Measurements from ENCODE around the gene SAMD14.

The SAMD14 gene

DNA sequence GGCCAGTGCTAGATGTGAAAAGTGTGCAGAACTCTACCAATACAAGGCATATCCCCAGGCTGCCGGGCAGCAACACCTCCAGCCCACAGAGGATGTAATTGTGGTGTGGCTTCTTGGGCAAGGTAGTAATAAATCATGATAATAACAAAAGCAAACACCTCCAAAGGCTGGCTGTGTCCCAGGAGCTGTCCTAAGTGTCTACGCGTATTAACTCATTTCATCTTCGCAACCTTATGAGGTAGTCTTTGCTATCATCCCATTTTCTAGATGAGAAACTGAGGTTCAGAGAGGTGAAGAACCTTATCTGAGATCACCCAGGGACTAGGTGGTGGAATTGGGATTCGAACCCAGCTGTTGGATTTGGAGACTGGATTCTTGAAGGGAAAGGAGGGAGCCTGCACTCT, 29.5 kb downstream of the SAMD14 start:
- peak; percentile 26 for FAIRE-seq
- no peak for DNase-seq (ENCODE audit: insufficient read length, low spot score)

DNA sequence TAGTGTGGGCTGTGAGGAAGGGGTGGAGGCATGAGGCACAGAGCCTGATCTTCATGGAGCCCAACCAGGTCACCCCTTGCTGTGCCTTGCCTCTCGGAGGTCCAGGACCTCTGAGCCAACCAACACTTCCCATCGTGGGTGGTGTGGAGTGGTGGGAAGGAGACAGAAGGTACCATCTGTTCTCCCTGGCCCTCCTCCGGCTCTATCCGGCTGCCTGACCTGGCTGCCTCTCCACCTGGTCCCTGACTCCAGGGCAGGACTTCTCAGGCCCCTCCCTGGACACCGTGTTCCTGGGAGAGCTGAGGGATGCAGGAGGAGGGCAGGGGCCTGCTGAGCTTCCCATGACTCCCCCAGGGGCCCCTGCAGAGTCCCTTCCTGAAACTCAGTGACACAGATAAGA, 31.0 kb downstream of the SAMD14 start:
- no peak for TF ChIP-seq POLR2AphosphoS5 (IDR thresholded peaks at IDR 0.05; ENCODE audit: low read depth, low read length)
- no peak for TF ChIP-seq SPI1 (IDR thresholded peaks at IDR 0.05; ENCODE audit: low read depth, low read length)
- no peak for TF ChIP-seq PAX5 (IDR thresholded peaks at IDR 0.05; ENCODE audit: insufficient read depth, low read length, severe bottlenecking)
- no peak for TF ChIP-seq TAF1 (IDR thresholded peaks at IDR 0.05; ENCODE audit: low read depth, low read length)
- TF ChIP-seq POLR2A (IDR thresholded peaks at IDR 0.05; ENCODE audit: low read depth, low read length): no peak
- TF ChIP-seq POU2F2 (IDR thresholded peaks at IDR 0.05; ENCODE audit: low read depth, low read length): no peak
- DNase-seq (ENCODE audit: insufficient read length, low spot score): no peak
- no peak for FAIRE-seq

More for the DNA sequence above, 29.5 kb downstream of the SAMD14 start:
- no peak for TF ChIP-seq PAX5 (IDR thresholded peaks at IDR 0.05; ENCODE audit: insufficient read depth, low read length, severe bottlenecking)
- TF ChIP-seq TAF1 (IDR thresholded peaks at IDR 0.05; ENCODE audit: low read depth, low read length): no peak
- TF ChIP-seq SPI1 (IDR thresholded peaks at IDR 0.05; ENCODE audit: low read depth, low read length): no peak
- no peak for TF ChIP-seq POLR2AphosphoS5 (IDR thresholded peaks at IDR 0.05; ENCODE audit: low read depth, low read length)
- TF ChIP-seq POU2F2 (IDR thresholded peaks at IDR 0.05; ENCODE audit: low read depth, low read length): no peak
- no peak for TF ChIP-seq POLR2A (IDR thresholded peaks at IDR 0.05; ENCODE audit: low read depth, low read length)

DNA sequence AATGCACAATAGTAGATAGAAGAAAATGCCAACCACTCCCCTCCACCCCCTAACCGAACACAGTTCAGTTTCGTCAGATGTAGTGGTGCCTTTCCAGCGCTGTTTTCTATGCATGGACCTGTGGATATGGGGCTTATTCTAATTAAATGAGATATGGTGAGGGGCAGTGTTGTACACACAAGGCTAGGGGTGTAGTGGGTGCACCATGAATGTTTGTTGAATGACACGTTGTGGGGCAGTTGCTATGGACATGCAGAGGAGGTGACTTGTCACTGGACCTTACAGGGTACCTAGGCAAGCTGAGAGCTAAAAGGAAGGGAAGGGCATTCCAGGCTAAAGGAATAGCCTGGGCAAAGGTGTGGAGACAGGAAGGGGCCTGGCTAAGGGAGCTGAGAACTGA, 31.4 kb downstream of the SAMD14 start:
- FAIRE-seq: no peak
- DNase-seq (ENCODE audit: insufficient read length, low spot score): no peak
- no peak for TF ChIP-seq POU2F2 (IDR thresholded peaks at IDR 0.05; ENCODE audit: low read depth, low read length)
- no peak for TF ChIP-seq SPI1 (IDR thresholded peaks at IDR 0.05; ENCODE audit: low read depth, low read length)
- TF ChIP-seq TAF1 (IDR thresholded peaks at IDR 0.05; ENCODE audit: low read depth, low read length): no peak
- TF ChIP-seq PAX5 (IDR thresholded peaks at IDR 0.05; ENCODE audit: insufficient read depth, low read length, severe bottlenecking): no peak
- TF ChIP-seq POLR2AphosphoS5 (IDR thresholded peaks at IDR 0.05; ENCODE audit: low read depth, low read length): no peak
- no peak for TF ChIP-seq POLR2A (IDR thresholded peaks at IDR 0.05; ENCODE audit: low read depth, low read length)

DNA sequence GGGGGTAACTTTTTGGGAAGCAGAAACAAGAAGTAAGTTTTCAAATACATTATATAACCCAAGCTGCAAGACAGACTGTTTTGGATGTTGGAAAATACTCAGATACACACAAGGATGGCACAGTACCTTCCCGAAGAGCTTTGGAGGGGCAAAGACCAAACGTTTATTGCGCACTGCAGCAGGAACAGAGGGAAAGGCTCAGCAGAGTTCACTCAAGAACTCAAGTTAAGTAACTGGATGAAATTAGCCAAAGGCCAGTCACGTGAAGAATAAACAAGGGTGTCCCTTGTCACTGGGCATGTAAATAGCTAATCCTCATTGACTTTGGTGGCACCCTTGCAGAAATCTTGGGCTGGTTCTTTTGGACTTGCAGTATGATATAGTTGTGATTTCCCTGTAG, 32.0 kb downstream of the SAMD14 start:
- FAIRE-seq (no peak), DNase-seq (ENCODE audit: insufficient read length, low spot score) (no peak)
- TF ChIP-seq POLR2AphosphoS5 (IDR thresholded peaks at IDR 0.05; ENCODE audit: low read depth, low read length) (no peak), TAF1 (IDR thresholded peaks at IDR 0.05; ENCODE audit: low read depth, low read length) (no peak), POLR2A (IDR thresholded peaks at IDR 0.05; ENCODE audit: low read depth, low read length) (no peak), POU2F2 (IDR thresholded peaks at IDR 0.05; ENCODE audit: low read depth, low read length) (no peak), PAX5 (IDR thresholded peaks at IDR 0.05; ENCODE audit: insufficient read depth, low read length, severe bottlenecking) (no peak), SPI1 (IDR thresholded peaks at IDR 0.05; ENCODE audit: low read depth, low read length) (no peak)

DNA sequence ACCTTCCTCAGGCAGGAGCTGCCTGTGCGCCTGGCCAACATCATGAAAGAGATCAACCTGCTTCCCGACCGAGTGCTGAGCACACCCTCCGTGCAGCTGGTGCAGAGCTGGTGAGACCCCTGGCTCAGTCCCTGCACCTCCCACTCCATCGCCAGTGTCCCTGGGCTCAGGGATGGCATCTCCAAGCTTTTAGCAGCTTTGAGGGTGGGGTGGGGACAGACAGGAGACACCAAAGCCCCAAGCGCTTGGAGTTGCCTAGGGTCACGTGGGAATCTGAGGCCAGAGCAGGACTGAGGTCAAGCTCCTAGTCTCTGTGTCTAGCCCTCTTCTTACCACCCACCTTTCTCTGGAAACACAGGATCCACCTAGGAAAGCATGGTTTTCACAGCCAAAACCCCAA, 32.5 kb downstream of the SAMD14 start:
- DNase-seq (ENCODE audit: insufficient read length, low spot score): no peak
- no peak for TF ChIP-seq POLR2AphosphoS5 (IDR thresholded peaks at IDR 0.05; ENCODE audit: low read depth, low read length)
- TF ChIP-seq TAF1 (IDR thresholded peaks at IDR 0.05; ENCODE audit: low read depth, low read length): no peak
- TF ChIP-seq POU2F2 (IDR thresholded peaks at IDR 0.05; ENCODE audit: low read depth, low read length): no peak
- TF ChIP-seq PAX5 (IDR thresholded peaks at IDR 0.05; ENCODE audit: insufficient read depth, low read length, severe bottlenecking): no peak
- no peak for TF ChIP-seq POLR2A (IDR thresholded peaks at IDR 0.05; ENCODE audit: low read depth, low read length)
- no peak for TF ChIP-seq SPI1 (IDR thresholded peaks at IDR 0.05; ENCODE audit: low read depth, low read length)
- FAIRE-seq: no peak

DNA sequence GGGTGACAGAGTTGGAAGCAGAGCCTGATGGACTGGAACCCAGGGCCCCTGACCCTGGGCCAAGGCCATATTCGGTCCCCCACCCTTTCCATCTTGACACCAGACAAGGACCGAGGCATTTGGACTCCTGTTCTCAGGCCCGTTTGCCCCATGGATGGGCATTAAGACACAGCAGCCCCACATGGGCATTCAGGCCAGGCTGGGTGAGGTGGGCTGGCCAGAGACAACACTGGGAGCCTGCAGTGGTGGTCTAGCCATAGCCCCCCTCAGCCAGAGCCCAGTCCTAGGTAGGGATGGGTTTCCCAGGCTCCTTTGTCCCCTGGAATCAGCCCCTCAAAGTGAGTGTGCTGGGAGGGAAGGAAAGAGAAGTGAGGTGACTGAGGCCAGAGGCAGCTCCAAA, 33.2 kb downstream of the SAMD14 start:
- FAIRE-seq (no peak), DNase-seq (ENCODE audit: insufficient read length, low spot score) (no peak)
- no peak for TF ChIP-seq POU2F2 (IDR thresholded peaks at IDR 0.05; ENCODE audit: low read depth, low read length)
- no peak for TF ChIP-seq TAF1 (IDR thresholded peaks at IDR 0.05; ENCODE audit: low read depth, low read length)
- no peak for TF ChIP-seq PAX5 (IDR thresholded peaks at IDR 0.05; ENCODE audit: insufficient read depth, low read length, severe bottlenecking)
- no peak for TF ChIP-seq POLR2AphosphoS5 (IDR thresholded peaks at IDR 0.05; ENCODE audit: low read depth, low read length)
- no peak for TF ChIP-seq SPI1 (IDR thresholded peaks at IDR 0.05; ENCODE audit: low read depth, low read length)
- no peak for TF ChIP-seq POLR2A (IDR thresholded peaks at IDR 0.05; ENCODE audit: low read depth, low read length)

DNA sequence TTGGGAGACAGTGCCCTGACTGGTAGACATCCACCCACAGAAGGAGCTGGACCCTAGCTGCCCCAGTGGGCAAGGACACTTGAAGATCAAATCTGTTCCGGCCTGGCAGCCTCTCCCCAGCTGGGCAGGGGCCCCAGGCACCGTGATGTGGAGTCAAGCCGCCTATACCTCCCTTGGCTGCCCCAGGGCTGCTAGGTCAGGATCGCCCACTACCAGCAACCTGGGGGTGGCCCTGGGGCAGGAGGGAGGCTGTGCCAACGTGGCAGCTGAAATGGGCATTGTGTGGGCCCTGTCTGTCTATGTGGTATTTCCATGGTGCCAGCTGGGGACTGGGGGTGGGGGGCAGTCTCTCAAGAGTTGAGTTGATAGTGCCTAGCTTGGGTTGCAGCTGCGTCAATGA, 33.9 kb downstream of the SAMD14 start:
- FAIRE-seq (no peak), DNase-seq (ENCODE audit: insufficient read length, low spot score) (no peak)
- TF ChIP-seq POLR2AphosphoS5 (IDR thresholded peaks at IDR 0.05; ENCODE audit: low read depth, low read length) (no peak), POLR2A (IDR thresholded peaks at IDR 0.05; ENCODE audit: low read depth, low read length) (no peak), PAX5 (IDR thresholded peaks at IDR 0.05; ENCODE audit: insufficient read depth, low read length, severe bottlenecking) (no peak), SPI1 (IDR thresholded peaks at IDR 0.05; ENCODE audit: low read depth, low read length) (no peak), TAF1 (IDR thresholded peaks at IDR 0.05; ENCODE audit: low read depth, low read length) (no peak), POU2F2 (IDR thresholded peaks at IDR 0.05; ENCODE audit: low read depth, low read length) (no peak)

DNA sequence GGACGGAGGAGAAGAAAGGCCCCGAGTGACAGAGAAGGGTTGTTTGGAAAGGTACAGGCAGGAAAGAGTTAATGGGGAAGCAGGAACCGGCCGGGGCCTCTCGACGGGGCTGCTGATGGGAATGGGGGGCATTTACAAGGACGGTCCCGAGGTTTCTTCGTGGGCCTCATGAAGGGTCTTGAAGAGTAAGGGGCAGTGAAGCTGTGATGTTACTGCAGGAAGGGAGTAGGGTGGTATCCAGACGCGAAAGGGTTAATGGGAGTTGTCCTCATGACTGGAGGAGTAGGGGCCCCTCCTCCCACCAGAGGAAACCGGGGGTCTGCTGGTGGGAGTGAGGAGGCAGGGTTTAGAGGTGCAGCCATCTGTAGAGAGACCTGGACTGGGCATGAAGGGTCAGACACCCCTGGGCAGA, 34.3 kb downstream of the SAMD14 start:
- DNase-seq (ENCODE audit: insufficient read length, low spot score): no peak
- no peak for TF ChIP-seq TAF1 (IDR thresholded peaks at IDR 0.05; ENCODE audit: low read depth, low read length)
- TF ChIP-seq POU2F2 (IDR thresholded peaks at IDR 0.05; ENCODE audit: low read depth, low read length): no peak
- no peak for TF ChIP-seq PAX5 (IDR thresholded peaks at IDR 0.05; ENCODE audit: insufficient read depth, low read length, severe bottlenecking)
- no peak for TF ChIP-seq POLR2A (IDR thresholded peaks at IDR 0.05; ENCODE audit: low read depth, low read length)
- TF ChIP-seq SPI1 (IDR thresholded peaks at IDR 0.05; ENCODE audit: low read depth, low read length): no peak
- TF ChIP-seq POLR2AphosphoS5 (IDR thresholded peaks at IDR 0.05; ENCODE audit: low read depth, low read length): no peak
- FAIRE-seq: peak; percentile 5

DNA sequence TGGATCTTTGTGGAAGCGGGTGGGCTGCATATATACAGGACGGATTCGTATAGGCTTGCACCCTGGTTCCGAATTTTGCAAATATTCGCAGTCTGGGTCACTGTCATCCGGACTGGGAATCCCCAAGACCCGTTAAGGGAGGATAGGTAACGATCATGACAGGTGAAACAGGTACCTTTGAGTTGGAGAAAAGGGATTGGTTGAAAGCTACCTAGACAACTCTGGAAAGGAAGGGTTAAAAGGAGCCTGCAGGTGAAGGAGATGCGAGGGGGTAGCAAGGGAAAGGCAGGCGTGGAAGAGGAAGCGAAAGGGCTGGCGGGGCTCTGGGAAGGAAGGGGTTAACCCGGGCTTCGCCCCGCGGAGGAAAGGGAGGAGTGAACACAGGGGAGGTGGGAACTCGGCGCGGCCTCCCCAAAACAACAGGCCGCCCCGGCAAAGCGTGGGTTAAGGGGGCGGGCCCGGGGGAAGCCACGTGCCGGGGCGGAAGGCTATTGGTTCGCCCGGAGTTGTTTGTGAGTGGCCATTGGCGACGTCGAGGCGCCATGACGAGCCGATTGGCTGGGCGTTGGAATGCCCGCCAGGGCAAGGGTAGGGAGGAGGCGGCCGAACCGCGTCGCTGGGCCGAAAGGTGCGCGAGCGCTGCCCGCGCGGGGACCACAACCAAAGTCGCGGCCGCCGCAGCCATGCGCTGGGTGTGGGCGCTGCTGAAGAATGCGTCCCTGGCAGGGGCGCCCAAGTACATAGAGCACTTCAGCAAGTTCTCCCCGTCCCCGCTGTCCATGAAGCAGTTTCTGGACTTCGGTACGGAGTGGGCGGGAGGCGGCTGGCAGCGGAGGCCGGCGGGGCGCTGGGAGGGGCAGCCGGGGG, 35.0 kb downstream of the SAMD14 start, which contains the start of gene PDK2:
TSS of gene PDK2 (plus strand) at position 599 of the 867 bp plus-strand sequence. CDS start at position 684, 85 bp downstream.
- FAIRE-seq: peak; percentile 99
- peak; percentile 77 for TF ChIP-seq SPI1 (IDR thresholded peaks at IDR 0.05; ENCODE audit: low read depth, low read length)
- no peak for TF ChIP-seq POLR2A (IDR thresholded peaks at IDR 0.05; ENCODE audit: low read depth, low read length)
- TF ChIP-seq POU2F2 (IDR thresholded peaks at IDR 0.05; ENCODE audit: low read depth, low read length): 0 out of 2 replicates have a peak, but pooled peaks have one; percentile 5
- DNase-seq (ENCODE audit: insufficient read length, low spot score): peak; percentile 98

Data from GM12891 (cell line).